ENCODE data around the gene TAF13. TPM values are rescaled to one million over a fixed set of nuclear protein-coding genes. Genes with fewer than 3 reads are reported as not detected.
A peak's percentile ranks its signal among the peaks of the same experiment; 100 is the strongest.

The TAF13 gene
- total RNA-seq, 2 donors from 2014 or later, result 39.2 to 48.6 TPM

DNA sequence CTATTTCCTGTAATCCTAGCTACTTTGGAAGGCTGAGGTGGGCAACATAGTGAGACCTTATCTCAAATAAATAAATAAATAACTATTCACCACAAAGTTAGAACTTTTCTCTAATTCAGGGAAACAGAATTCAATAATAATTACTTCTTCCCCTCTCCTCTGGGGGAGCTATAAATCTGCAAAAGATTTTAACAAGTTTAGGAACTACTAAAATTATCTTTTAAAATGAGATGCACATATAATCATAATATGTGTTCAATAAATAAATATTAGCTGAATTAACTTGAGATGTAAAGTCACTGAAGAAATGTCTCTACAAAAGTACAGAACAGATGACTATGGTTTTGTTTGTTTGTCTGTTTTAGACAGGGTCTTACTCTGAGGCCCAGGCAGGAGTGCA lies 48.0 kb downstream of the TAF13 start:
- H3K9ac ChIP-seq (ENCODE audit: extremely low read depth, low read length, poor library complexity, severe bottlenecking), result no peak overlapping the region
- Mint-ChIP-seq H3K27me3 (ENCODE audit: insufficient read depth) (no peaks in the 10 kb centered on the region), H3K4me3 (no peak overlapping the region), H3K4me1 (no peaks in the 10 kb centered on the region), H3K27ac (no peak overlapping the region), H3K9me3 (no peaks in the 10 kb centered on the region), H3K36me3 (ENCODE audit: low read depth) (peaks cover 3% of the 10 kb centered on the region)
- no peak overlapping the region for H3K4me3 ChIP-seq (ENCODE audit: low read length)
- no peak for DNase-seq
- H3K4me1 ChIP-seq (ENCODE audit: control insufficient read depth, insufficient read depth, low read length), result no peaks in the 10 kb centered on the region
- TF ChIP-seq, protein P1, sequence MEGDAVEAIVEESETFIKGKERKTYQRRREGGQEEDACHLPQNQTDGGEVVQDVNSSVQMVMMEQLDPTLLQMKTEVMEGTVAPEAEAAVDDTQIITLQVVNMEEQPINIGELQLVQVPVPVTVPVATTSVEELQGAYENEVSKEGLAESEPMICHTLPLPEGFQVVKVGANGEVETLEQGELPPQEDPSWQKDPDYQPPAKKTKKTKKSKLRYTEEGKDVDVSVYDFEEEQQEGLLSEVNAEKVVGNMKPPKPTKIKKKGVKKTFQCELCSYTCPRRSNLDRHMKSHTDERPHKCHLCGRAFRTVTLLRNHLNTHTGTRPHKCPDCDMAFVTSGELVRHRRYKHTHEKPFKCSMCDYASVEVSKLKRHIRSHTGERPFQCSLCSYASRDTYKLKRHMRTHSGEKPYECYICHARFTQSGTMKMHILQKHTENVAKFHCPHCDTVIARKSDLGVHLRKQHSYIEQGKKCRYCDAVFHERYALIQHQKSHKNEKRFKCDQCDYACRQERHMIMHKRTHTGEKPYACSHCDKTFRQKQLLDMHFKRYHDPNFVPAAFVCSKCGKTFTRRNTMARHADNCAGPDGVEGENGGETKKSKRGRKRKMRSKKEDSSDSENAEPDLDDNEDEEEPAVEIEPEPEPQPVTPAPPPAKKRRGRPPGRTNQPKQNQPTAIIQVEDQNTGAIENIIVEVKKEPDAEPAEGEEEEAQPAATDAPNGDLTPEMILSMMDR (conservative IDR thresholded peaks at IDR 0.05), result peak; percentile 55
- H3K9me3 ChIP-seq (ENCODE audit: control insufficient read depth, low read length), result no peaks in the 10 kb centered on the region
- no peak overlapping the region for H3K27ac ChIP-seq (ENCODE audit: low read depth, low read length)
- no peaks in the 10 kb centered on the region for H3K27me3 ChIP-seq (ENCODE audit: control insufficient read depth, insufficient read depth, low read length, poor library complexity, severe bottlenecking)
- no peaks in the 10 kb centered on the region for H3K36me3 ChIP-seq (ENCODE audit: control insufficient read depth, insufficient read depth, low read length)

DNA sequence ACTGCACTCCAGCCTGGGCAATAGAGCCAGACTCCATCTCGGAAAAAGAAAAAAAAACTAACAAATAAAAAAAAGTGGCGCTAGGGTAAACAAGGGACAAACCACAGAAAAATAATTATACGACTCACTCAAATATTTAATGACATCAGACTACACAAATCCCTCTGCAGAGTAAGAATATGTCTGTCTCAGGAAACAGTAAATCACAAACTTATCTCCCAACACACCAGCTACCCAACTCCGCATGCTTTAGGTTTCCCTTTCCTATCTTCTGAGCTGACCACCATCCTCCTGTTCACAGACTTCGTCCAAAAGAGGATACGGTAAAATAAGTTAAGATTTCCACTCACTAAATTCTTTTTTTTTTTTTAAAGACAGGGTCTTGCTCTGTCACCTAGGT lies 50.1 kb downstream of the TAF13 start:
- Mint-ChIP-seq H3K9me3 (no peaks in the 10 kb centered on the region), H3K4me1 (no peaks in the 10 kb centered on the region), H3K4me3 (no peak overlapping the region), H3K27ac (no peak overlapping the region), H3K27me3 (ENCODE audit: insufficient read depth) (no peaks in the 10 kb centered on the region), H3K36me3 (ENCODE audit: low read depth) (peaks cover 13% of the 10 kb centered on the region)
- H3K27me3 ChIP-seq (ENCODE audit: control insufficient read depth, insufficient read depth, low read length, poor library complexity, severe bottlenecking), result no peaks in the 10 kb centered on the region
- H3K36me3 ChIP-seq (ENCODE audit: control insufficient read depth, insufficient read depth, low read length), result no peaks in the 10 kb centered on the region
- 88 to 95% methylated on average over 6 of the region's 6 CpGs for WGBS, 2 experiments (ENCODE audit: insufficient coverage in 1 of 2, insufficient read length in 1 of 2)
- no peak overlapping the region for H3K9ac ChIP-seq (ENCODE audit: extremely low read depth, low read length, poor library complexity, severe bottlenecking)
- H3K9me3 ChIP-seq (ENCODE audit: control insufficient read depth, low read length), result no peaks in the 10 kb centered on the region
- TF ChIP-seq, protein P1 (conservative IDR thresholded peaks at IDR 0.05), result no peak
- no peak overlapping the region for H3K27ac ChIP-seq (ENCODE audit: low read depth, low read length)
- no peaks in the 10 kb centered on the region for H3K4me1 ChIP-seq (ENCODE audit: control insufficient read depth, insufficient read depth, low read length)
- no peak for DNase-seq
- no peak overlapping the region for H3K4me3 ChIP-seq (ENCODE audit: low read length)

DNA sequence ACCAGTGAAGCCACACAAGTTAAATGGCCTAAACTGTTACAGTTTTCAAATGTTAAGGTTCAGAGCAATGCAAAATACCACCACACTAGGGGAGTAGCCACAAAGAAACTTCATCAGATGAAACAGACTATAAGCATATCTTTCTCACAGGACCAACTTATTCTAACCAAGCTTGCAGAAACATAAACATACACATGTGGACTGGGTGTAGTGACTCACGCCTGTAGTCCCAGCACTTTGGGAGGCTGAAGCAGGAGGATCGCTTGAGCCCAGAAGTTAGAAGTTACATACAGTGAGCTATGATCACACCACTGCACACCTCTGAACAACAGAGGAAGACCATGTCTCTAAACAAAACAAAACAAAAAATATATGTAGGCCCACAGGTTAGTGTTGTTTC lies 51.2 kb downstream of the TAF13 start:
- H3K36me3 ChIP-seq (ENCODE audit: control insufficient read depth, insufficient read depth, low read length), result no peaks in the 10 kb centered on the region
- Mint-ChIP-seq H3K4me1 (no peaks in the 10 kb centered on the region), H3K4me3 (no peak overlapping the region), H3K27me3 (ENCODE audit: insufficient read depth) (no peaks in the 10 kb centered on the region), H3K27ac (no peak overlapping the region), H3K9me3 (no peaks in the 10 kb centered on the region), H3K36me3 (ENCODE audit: low read depth) (peaks cover 17% of the 10 kb centered on the region)
- no peak for DNase-seq
- H3K9me3 ChIP-seq (ENCODE audit: control insufficient read depth, low read length), result no peaks in the 10 kb centered on the region
- H3K27ac ChIP-seq (ENCODE audit: low read depth, low read length), result no peak overlapping the region
- H3K9ac ChIP-seq (ENCODE audit: extremely low read depth, low read length, poor library complexity, severe bottlenecking), result no peak overlapping the region
- no peaks in the 10 kb centered on the region for H3K27me3 ChIP-seq (ENCODE audit: control insufficient read depth, insufficient read depth, low read length, poor library complexity, severe bottlenecking)
- TF ChIP-seq, protein P1 (conservative IDR thresholded peaks at IDR 0.05), result no peak
- WGBS, 2 experiments (ENCODE audit: insufficient coverage in 1 of 2, insufficient read length in 1 of 2), result 97 to 100% methylated on average over 2 of the region's 2 CpGs
- H3K4me1 ChIP-seq (ENCODE audit: control insufficient read depth, insufficient read depth, low read length), result no peaks in the 10 kb centered on the region
- no peak overlapping the region for H3K4me3 ChIP-seq (ENCODE audit: low read length)

All from endodermal cell (in vitro differentiated cells).